HepG2 (cell line): ENCODE results near the gene TMPRSS7. TPM values are rescaled to one million over a fixed set of nuclear protein-coding genes. Genes with fewer than 3 reads are reported as not detected.

Source experiments
- ATAC-seq: fragments of 200-7000 bp; cut with Tn5 transposase; 3 replicates; pipeline ENCODE4 v1.9.1; 2020; ENCODE audit warnings: mild to moderate bottlenecking, moderate library complexity
- BruUV-seq: library from RNA; stranded (reverse); fragments of 400-500 nt; replicated peaks from 2 replicates; lab custom pipeline; 2021; lab: Mats Ljungman, UMichigan
- CTCF ChIA-PET: fragments of 300-600 bp; formaldehyde crosslinking; extraction: SDS; loops from one replicate; lab custom pipeline; 2021; ENCODE audit warnings: low total read pairs, inconsistent platforms, low intra/inter-chr PET ratio; lab: Yijun Ruan, JAX
- POLR2A ChIA-PET: fragments of 350-600 bp; sonication (Branson Sonifier 250); formaldehyde crosslinking; loops from one replicate; lab custom pipeline; 2020; ENCODE audit warnings: antibody characterized with exemption, inconsistent platforms; lab: Yijun Ruan, JAX
- DNase-seq: peaks from one replicate; pipeline ENCODE4 v3.0.0-alpha.2; 2015; ENCODE audit warnings: low spot score
- FAIRE-seq: peaks from 3 replicates; lab custom pipeline; 2011; peaks lifted over from hg19 to GRCh38; lab: Jason Lieb, UNC
- H2AFZ ChIP-seq: one replicate; pipeline ENCODE4 v1.6.1; 2011; ENCODE audit warnings: low read length, inconsistent platforms
- H3K27ac ChIP-seq: fragments of 300-600 bp; 3 replicates; pipeline ENCODE4 v1.8.0; 2011; ENCODE audit warnings: mixed run types, mild to moderate bottlenecking, mixed read lengths, low read length, inconsistent platforms; ENCODE audit not compliant: insufficient read depth; ENCODE audit errors: extremely low read length
- H3K27me3 ChIP-seq, 2 experiments: fragments of 200-600 bp in 1 of 2; 2 replicates in 1 of 2; 3 replicates in 1 of 2; pipeline versions ENCODE4 v1.6.0 to v1.8.0; 2011; ENCODE audit warnings: low read length in 2 of 2, mild to moderate bottlenecking in 2 of 2, moderate library complexity in 2 of 2, inconsistent platforms in 1 of 2; ENCODE audit not compliant: insufficient read depth in 2 of 2, control insufficient read depth in 1 of 2
- H3K36me3 ChIP-seq, 2 experiments: fragments of 200-600 bp in 1 of 2; replicated peaks in 1 of 2; 2 replicates in 1 of 2; 3 replicates in 1 of 2; pipeline versions ENCODE4 v1.5.1 to v1.8.0; 2011; ENCODE audit warnings: low read length in 2 of 2, inconsistent platforms in 1 of 2; ENCODE audit not compliant: insufficient read depth in 2 of 2, control insufficient read depth in 1 of 2
- H3K4me1 ChIP-seq: 2 replicates; pipeline ENCODE4 v1.5.1; 2012; ENCODE audit warnings: low read length, inconsistent platforms; ENCODE audit not compliant: insufficient read depth
- H3K4me2 ChIP-seq: 2 replicates; pipeline ENCODE4 v1.6.0; 2011; ENCODE audit warnings: low read depth, low read length, inconsistent platforms
- H3K4me3 ChIP-seq, 3 experiments: fragments of 200-600 bp in 1 of 3; sonication (generic), shearing (Covaris generic) in 1 of 3; replicated peaks in 1 of 3; 2 replicates each; pipeline ENCODE4 v1.5.1; 2011 to 2016; ENCODE audit warnings: low read length in 3 of 3, inconsistent platforms in 2 of 3, low read depth in 2 of 3, mild to moderate bottlenecking in 2 of 3, control low read depth in 1 of 3, mixed read lengths in 1 of 3; ENCODE audit not compliant: insufficient read depth in 1 of 3
- H3K79me2 ChIP-seq: one replicate; pipeline ENCODE4 v1.6.1; 2011; ENCODE audit warnings: low read length, inconsistent platforms; ENCODE audit not compliant: insufficient read depth
- H3K9ac ChIP-seq: 2 replicates; pipeline ENCODE4 v1.6.0; 2011; ENCODE audit warnings: mild to moderate bottlenecking, low read depth, low read length, inconsistent platforms; ENCODE audit not compliant: insufficient read depth
- H3K9me3 ChIP-seq: 2 replicates; pipeline ENCODE4 v1.5.1; 2012; ENCODE audit warnings: mild to moderate bottlenecking, low read length
- H4K20me1 ChIP-seq: 2 replicates; pipeline ENCODE4 v1.6.0; 2011; ENCODE audit warnings: inconsistent platforms, mild to moderate bottlenecking, low read length, moderate library complexity; ENCODE audit not compliant: insufficient read depth
- ATF7-NPFF ChIP-seq: sonication (generic); formaldehyde crosslinking; IDR thresholded peaks from 2 replicates; pipeline ENCODE4 v1.8.1; 2023; ENCODE audit warnings: mild to moderate bottlenecking, low read depth, missing genetic modification reagents, moderate library complexity
- CSRNP1 ChIP-seq: sonication (generic); formaldehyde crosslinking; IDR thresholded peaks from 2 replicates; pipeline ENCODE4 v1.8.1; 2023; ENCODE audit warnings: mild to moderate bottlenecking, missing genetic modification reagents
- NONO ChIP-seq, 2 experiments: fragments of 450-650 bp in 1 of 2; sonication (generic) in 1 of 2; formaldehyde crosslinking in 1 of 2; IDR thresholded peaks in 1 of 2; conservative IDR thresholded peaks in 1 of 2; 2 replicates each; pipeline versions ENCODE4 v1.6.1 to v1.8.0; 2017 to 2022; ENCODE audit warnings: mild to moderate bottlenecking in 1 of 2, missing genetic modification reagents in 1 of 2, moderate library complexity in 1 of 2
- NRL ChIP-seq: sonication (generic); formaldehyde crosslinking; IDR thresholded peaks from 2 replicates; pipeline ENCODE4 v1.5.0; 2020; ENCODE audit warnings: missing genetic modification reagents, mild to moderate bottlenecking, moderate library complexity, borderline replicate concordance
- SATB2 ChIP-seq: sonication (generic); formaldehyde crosslinking; IDR thresholded peaks from 2 replicates; pipeline ENCODE4 v1.5.0; 2020; ENCODE audit warnings: missing genetic modification reagents
- SKI ChIP-seq: fragments of 450-650 bp; IDR thresholded peaks from one replicate; pipeline ENCODE4 v1.6.1; 2018; ENCODE audit warnings: mild to moderate bottlenecking; ENCODE audit not compliant: partially characterized antibody
- XRCC5 ChIP-seq: fragments of 200-400 bp; formaldehyde crosslinking; optimal IDR thresholded peaks from 2 replicates; pipeline ENCODE3; 2017; ENCODE audit warnings: mild to moderate bottlenecking, low read length
- ZMAT3 ChIP-seq: sonication (generic); formaldehyde crosslinking; conservative IDR thresholded peaks from 2 replicates; pipeline ENCODE4 v1.7.0; 2021; ENCODE audit warnings: missing genetic modification reagents
- ZNF430 ChIP-seq: sonication (generic); formaldehyde crosslinking; IDR thresholded peaks from 2 replicates; pipeline ENCODE4 v1.9.0; 2021; ENCODE audit warnings: mild to moderate bottlenecking, missing genetic modification reagents
- ZNF572 ChIP-seq: sonication (generic); formaldehyde crosslinking; IDR thresholded peaks from 2 replicates; pipeline ENCODE4 v1.5.1; 2020; ENCODE audit warnings: mild to moderate bottlenecking, missing genetic modification reagents
- ZNF782 ChIP-seq: sonication (generic); formaldehyde crosslinking; IDR thresholded peaks from 2 replicates; pipeline ENCODE4 v1.4.0; 2020; ENCODE audit warnings: missing genetic modification reagents, mild to moderate bottlenecking, borderline replicate concordance
- WGBS: methylation state at CpG from one replicate; pipeline ENCODE4 v1.1.6; 2017; ENCODE audit warnings: low lambda C conversion rate; 5-methylcytosine and 5-hydroxymethylcytosine counted together
- in situ Hi-C: cut with HindIII; loops from 2 replicates; pipeline ENCODE4 v1.10.0; 2017; ENCODE audit warnings: low pct_unique_long_range_greater_than_20kb; ENCODE audit not compliant: extremely low pct_ligation_motif_present
- intact Hi-C: fragments of 100-400 bp; cut with micrococcal nuclease; formaldehyde crosslinking; loops from one replicate; pipeline ENCODE4 v1.10.0; 2022; ENCODE audit not compliant: unreplicated experiment
- polyA plus RNA-seq, 8 experiments: library from polyadenylated mRNA; depleted of rRNA in 3 of 8; stranded (reverse) in 7 of 8; unstranded in 1 of 8; fragments of >200 nt; fragmentation: Illumina TruSeq in 4 of 8; extraction: Trizol in 4 of 8; gene quantifications; 2 replicates each; pipeline versions ENCODE4 v1.2.1 to v1.2.3, GENCODE V29; 2011 to 2016; ENCODE audit warnings: low read depth in 4 of 8, missing spikeins in 1 of 8, mixed read lengths in 1 of 8; ENCODE audit not compliant: insufficient read depth in 1 of 8
- total RNA-seq, 5 experiments: library from RNA; depleted of rRNA; stranded (reverse); fragments of >200 nt; fragmentation: Illumina TruSeq; extraction: Trizol; gene quantifications; 2 replicates each; pipeline ENCODE4 v1.2.3, GENCODE V29; 2016; ENCODE audit warnings: low read depth in 1 of 5

The TMPRSS7 gene
- total and polyA plus RNA-seq, 2 of the 13 experiments (the other 11 are each of a cell fraction or from before 2014, with no cell fraction given): not detected

- WGBS: 78% methylated on average over 1 of the region's 1 CpG
- BruUV-seq: no TSS peak
- CTCF ChIA-PET: no interaction called here
- no peaks in the 10 kb centered on the region for H4K20me1 ChIP-seq
- H3K36me3 ChIP-seq: no peaks in the 10 kb centered on the region
- ATAC-seq (no peak), FAIRE-seq (no peak), DNase-seq (no peak)
- in situ Hi-C loops: no loop called here
- no peak overlapping the region for H3K9ac ChIP-seq
- no peak for TF ChIP-seq ZNF782 (CRISPR knock-in tag)
- no peak for TF ChIP-seq SATB2
- TF ChIP-seq NRL (CRISPR knock-in tag): no peak
- TF ChIP-seq NONO (IDR thresholded peaks at IDR 0.05): no peak
- no peak for TF ChIP-seq NONO (CRISPR knock-in tag; conservative IDR thresholded peaks at IDR 0.05)
- no peaks in the 10 kb centered on the region for H3K27me3 ChIP-seq
- no peak overlapping the region for H3K27ac ChIP-seq
- intact Hi-C loops: no loop called here
- H3K4me3 ChIP-seq: no peak overlapping the region
- no peaks in the 10 kb centered on the region for H3K9me3 ChIP-seq
- H3K4me2 ChIP-seq: no peak overlapping the region
- no peaks in the 10 kb centered on the region for H3K79me2 ChIP-seq
- POLR2A ChIA-PET: no interaction called here
- H2AFZ ChIP-seq: no peak overlapping the region
- H3K4me1 ChIP-seq: peaks cover 11% of the 10 kb centered on the region
These were observed 12.7 kb downstream of the TMPRSS7 start for GRCh38 chr3:112047264-112047663.

- H3K4me2 ChIP-seq: no peak overlapping the region
- no peak overlapping the region for H3K9ac ChIP-seq
- no peak overlapping the region for H3K27ac ChIP-seq
- no peaks in the 10 kb centered on the region for H4K20me1 ChIP-seq
- TF ChIP-seq ATF7-NPFF (no peak), ZMAT3 (no peak), SKI (no peak), CSRNP1 (CRISPR knock-in tag) (no peak), ZNF430 (CRISPR knock-in tag) (no peak), ZNF572 (no peak), XRCC5 (no peak)
- in situ Hi-C loops: no loop called here
- no peaks in the 10 kb centered on the region for H3K79me2 ChIP-seq
- H3K4me1 ChIP-seq: no peaks in the 10 kb centered on the region
- no TSS peak for BruUV-seq
- no peak for FAIRE-seq
- ChIA-PET CTCF (no interaction called here), POLR2A (no interaction called here)
- no peak for DNase-seq
- WGBS: 44% methylated on average over 8 of the region's 8 CpGs
- ATAC-seq: no peak
- H3K4me3 ChIP-seq: no peak overlapping the region
- intact Hi-C loops: no loop called here
- no peaks in the 10 kb centered on the region for H3K36me3 ChIP-seq
- H3K9me3 ChIP-seq: no peaks in the 10 kb centered on the region
- H3K27me3 ChIP-seq: no peaks in the 10 kb centered on the region
- no peak overlapping the region for H2AFZ ChIP-seq
These were observed 14.4 kb downstream of the TMPRSS7 start for GRCh38 chr3:112048911-112049310.
